Smooth muscle cell (in vitro differentiated cells): ENCODE data around the gene SHISA2. TPM values are rescaled to one million over a fixed set of nuclear protein-coding genes. Genes with fewer than 3 reads are reported as not detected.
"Not testable (repeated sequence)": the region's sequence is repeated elsewhere in the genome, so short reads cannot be mapped to it uniquely, and the experiment has no call there.

Source experiments
- DNase-seq: peaks from one replicate; lab custom pipeline; 2025; ENCODE audit not compliant: unreplicated experiment; lab: John Stamatoyannopoulos, UW
- H2AFZ ChIP-seq: fragments of 200-600 bp; sonication (generic); 2 replicates; pipeline ENCODE4 v1.6.0; 2016; ENCODE audit warnings: antibody characterized with exemption, low read depth, mild to moderate bottlenecking
- H3F3A ChIP-seq: fragments of 200-600 bp; sonication (generic); 2 replicates; pipeline ENCODE4 v1.6.0; 2017; ENCODE audit warnings: antibody characterized with exemption, low read depth
- H3K27ac ChIP-seq: fragments of 200-600 bp; sonication (generic); 2 replicates; pipeline ENCODE4 v1.5.1; 2016; ENCODE audit warnings: low read depth, mild to moderate bottlenecking
- H3K27me3 ChIP-seq: fragments of 200-600 bp; sonication (generic); 2 replicates; pipeline ENCODE4 v1.6.1; 2016; ENCODE audit warnings: low read depth, mild to moderate bottlenecking
- H3K36me3 ChIP-seq: fragments of 200-600 bp; sonication (generic); 2 replicates; pipeline ENCODE4 v1.5.1; 2016; ENCODE audit warnings: low read depth
- H3K4me1 ChIP-seq: fragments of 200-600 bp; sonication (generic); 2 replicates; pipeline ENCODE4 v1.5.1; 2016; ENCODE audit warnings: low read depth
- H3K4me2 ChIP-seq: fragments of 200-600 bp; sonication (generic); 2 replicates; pipeline ENCODE4 v1.6.0; 2016; ENCODE audit warnings: mild to moderate bottlenecking
- H3K4me3 ChIP-seq: fragments of 200-600 bp; sonication (generic); 2 replicates; pipeline ENCODE4 v1.5.1; 2016; ENCODE audit warnings: mild to moderate bottlenecking
- H3K79me2 ChIP-seq: fragments of 200-600 bp; sonication (generic); 2 replicates; pipeline ENCODE4 v1.6.0; 2016; ENCODE audit warnings: low read depth, mild to moderate bottlenecking
- H3K9ac ChIP-seq: fragments of 200-600 bp; sonication (generic); 2 replicates; pipeline ENCODE4 v1.6.0; 2016; ENCODE audit warnings: low read depth
- H3K9me3 ChIP-seq: fragments of 200-600 bp; sonication (generic); replicated peaks from 2 replicates; pipeline ENCODE4 v1.5.1; 2016; ENCODE audit warnings: low read depth
- H4K20me1 ChIP-seq: fragments of 200-600 bp; sonication (generic); 2 replicates; pipeline ENCODE4 v1.6.0; 2016; ENCODE audit warnings: low read depth
- WGBS: methylation state at CpG from one replicate; pipeline ENCODE4 v1.1.7; 2016; ENCODE audit warnings: low lambda C conversion rate; 5-methylcytosine and 5-hydroxymethylcytosine counted together
- polyA plus RNA-seq: library from polyadenylated mRNA; unstranded; fragments of >200 nt; fragmentation: Nextera tagmentation; extraction: Ambion mirVana; gene quantifications from 2 replicates; pipeline ENCODE4 v1.2.1, GENCODE V29; 2016
- total RNA-seq: library from RNA; depleted of rRNA; stranded (reverse); fragments of >200 nt; gene quantifications from 2 replicates; pipeline ENCODE4 v1.2.3, GENCODE V29; 2014
- TF ChIP-seq, protein P1 (sequence below): fragments of 200-600 bp; sonication (generic); IDR thresholded peaks from 2 replicates; pipeline ENCODE4 v1.5.1; 2017; ENCODE audit warnings: borderline replicate concordance, mild to moderate bottlenecking, antibody characterized with exemption; ENCODE audit not compliant: insufficient read depth, poor library complexity, severe bottlenecking

Gene SHISA2
- total and polyA plus RNA-seq, 2 experiments from 2014 or later: 0.14 to 0.81 TPM

DNA sequence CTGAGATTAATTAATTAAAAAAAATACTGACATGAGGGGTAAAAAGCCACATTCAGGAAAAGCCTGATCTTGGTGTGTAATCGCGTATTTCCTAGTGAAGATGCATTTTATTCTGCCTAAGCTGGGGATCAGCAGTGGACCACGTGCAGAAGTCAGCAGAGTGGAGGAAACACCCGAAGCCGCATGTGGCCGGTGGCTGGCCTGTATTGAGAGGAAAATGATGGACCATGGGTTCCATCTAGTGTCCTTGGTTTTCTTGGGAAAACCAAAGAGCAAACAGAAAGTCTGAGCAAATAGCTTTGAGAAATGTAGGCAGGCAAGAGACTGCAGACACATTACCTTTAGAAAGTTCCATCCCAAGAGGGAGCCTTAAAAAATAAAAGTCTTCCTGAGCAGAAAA is 23.7 kb upstream of the SHISA2 start:
- Histone ChIP-seq H4K20me1 (no peaks in the 10 kb centered on the region), H3K79me2 (no peaks in the 10 kb centered on the region), H3K4me2 (no peak overlapping the region), H3K27me3 (peaks cover 8% of the 10 kb centered on the region), H3K9me3 (no peaks in the 10 kb centered on the region), H3K27ac (no peak overlapping the region), H2AFZ (no peak overlapping the region), H3K9ac (no peak overlapping the region), H3K4me1 (no peaks in the 10 kb centered on the region), H3K4me3 (no peak overlapping the region), H3K36me3 (no peaks in the 10 kb centered on the region), H3F3A (no peaks in the 10 kb centered on the region)
- DNase-seq: no peak
- TF ChIP-seq, protein P1, sequence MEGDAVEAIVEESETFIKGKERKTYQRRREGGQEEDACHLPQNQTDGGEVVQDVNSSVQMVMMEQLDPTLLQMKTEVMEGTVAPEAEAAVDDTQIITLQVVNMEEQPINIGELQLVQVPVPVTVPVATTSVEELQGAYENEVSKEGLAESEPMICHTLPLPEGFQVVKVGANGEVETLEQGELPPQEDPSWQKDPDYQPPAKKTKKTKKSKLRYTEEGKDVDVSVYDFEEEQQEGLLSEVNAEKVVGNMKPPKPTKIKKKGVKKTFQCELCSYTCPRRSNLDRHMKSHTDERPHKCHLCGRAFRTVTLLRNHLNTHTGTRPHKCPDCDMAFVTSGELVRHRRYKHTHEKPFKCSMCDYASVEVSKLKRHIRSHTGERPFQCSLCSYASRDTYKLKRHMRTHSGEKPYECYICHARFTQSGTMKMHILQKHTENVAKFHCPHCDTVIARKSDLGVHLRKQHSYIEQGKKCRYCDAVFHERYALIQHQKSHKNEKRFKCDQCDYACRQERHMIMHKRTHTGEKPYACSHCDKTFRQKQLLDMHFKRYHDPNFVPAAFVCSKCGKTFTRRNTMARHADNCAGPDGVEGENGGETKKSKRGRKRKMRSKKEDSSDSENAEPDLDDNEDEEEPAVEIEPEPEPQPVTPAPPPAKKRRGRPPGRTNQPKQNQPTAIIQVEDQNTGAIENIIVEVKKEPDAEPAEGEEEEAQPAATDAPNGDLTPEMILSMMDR: no peak
- WGBS: 82% methylated on average over 6 of the region's 6 CpGs

DNA sequence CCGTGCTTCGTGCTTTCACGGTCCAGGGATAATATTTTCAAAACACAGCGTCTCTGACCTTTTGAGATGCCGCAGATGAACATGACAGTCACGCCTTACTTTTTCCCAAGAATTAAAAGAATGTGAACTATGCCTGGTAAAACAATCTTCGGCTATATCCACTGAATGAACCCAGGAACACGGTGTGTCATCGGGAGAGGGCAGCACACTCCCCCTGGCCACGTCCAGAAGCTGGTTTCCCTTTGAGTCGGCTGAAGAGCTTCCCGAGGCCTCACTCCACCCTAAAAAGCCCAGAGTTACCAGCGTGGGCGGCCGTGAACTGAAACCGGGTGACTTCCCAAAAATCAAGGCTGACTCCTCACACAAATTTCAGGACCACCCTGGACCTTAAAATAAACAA is 22.9 kb upstream of the SHISA2 start:
- WGBS: 53% methylated on average over 15 of the region's 16 CpGs
- H3K4me2 ChIP-seq: no peak overlapping the region
- DNase-seq: no peak

DNA sequence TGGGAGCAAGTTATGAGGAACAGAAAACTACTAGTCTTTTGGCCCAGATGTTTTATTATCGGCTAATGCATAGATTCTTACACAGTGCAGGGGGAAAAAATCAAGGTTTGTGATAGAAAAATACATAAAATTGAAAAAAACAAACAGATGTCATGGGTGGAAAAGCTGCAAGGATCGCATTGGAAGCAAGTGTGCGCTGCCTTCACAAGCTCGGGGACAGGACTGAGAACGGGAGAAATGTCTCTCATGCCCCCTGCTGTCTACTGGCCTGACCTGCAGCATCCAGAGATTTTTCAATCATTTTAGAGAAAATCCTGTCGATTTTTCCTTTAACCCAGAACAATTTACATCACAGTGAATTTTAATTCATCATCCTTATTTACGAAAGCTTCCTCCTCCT is 20.5 kb upstream of the SHISA2 start:
- H3K27me3 ChIP-seq, DNase-seq, H3K4me1 ChIP-seq, H3K27ac ChIP-seq, H2AFZ ChIP-seq, H3K9ac ChIP-seq, H3K4me2 ChIP-seq, H3K79me2 ChIP-seq, H3K9me3 ChIP-seq, H4K20me1 ChIP-seq, H3K4me3 ChIP-seq, H3F3A ChIP-seq, H3K36me3 ChIP-seq: not testable (repeated sequence)
- 23% methylated on average over 4 of the region's 7 CpGs for WGBS

More for the DNA sequence above, 22.9 kb upstream of the SHISA2 start:
- Histone ChIP-seq H3K27ac (no peak overlapping the region), H3K79me2 (no peaks in the 10 kb centered on the region), H3F3A (no peaks in the 10 kb centered on the region), H3K4me3 (no peak overlapping the region), H4K20me1 (no peaks in the 10 kb centered on the region), H3K9ac (no peak overlapping the region), H3K9me3 (no peaks in the 10 kb centered on the region), H3K36me3 (no peaks in the 10 kb centered on the region), H3K4me1 (no peaks in the 10 kb centered on the region), H2AFZ (no peak overlapping the region), H3K27me3 (peaks cover 3% of the 10 kb centered on the region)
- TF ChIP-seq, protein P1: no peak

DNA sequence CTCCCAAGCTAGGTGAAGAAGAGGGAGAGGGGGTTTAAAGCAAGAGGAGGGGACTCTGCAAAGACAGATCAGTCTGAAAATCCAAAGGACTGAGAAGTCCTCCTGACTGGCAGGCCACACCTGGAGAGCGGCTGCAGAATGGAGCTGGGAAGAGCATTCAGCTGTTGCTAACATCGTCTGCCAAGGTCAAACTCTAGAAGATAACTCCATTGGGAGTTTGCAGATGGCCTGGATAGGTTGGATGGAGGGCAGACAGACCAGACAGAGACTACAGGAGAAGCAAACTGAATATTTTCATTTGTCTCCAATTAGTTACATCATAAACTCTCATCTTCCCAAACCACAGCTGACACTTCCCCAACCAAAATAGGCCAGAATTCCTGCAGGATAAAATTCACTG is 19.9 kb upstream of the SHISA2 start:
- Histone ChIP-seq H3F3A (no peaks in the 10 kb centered on the region), H3K9ac (no peak overlapping the region), H4K20me1 (no peaks in the 10 kb centered on the region), H3K9me3 (no peaks in the 10 kb centered on the region), H3K36me3 (no peaks in the 10 kb centered on the region), H3K4me1 (no peaks in the 10 kb centered on the region), H3K27me3 (peaks cover 3% of the 10 kb centered on the region), H3K27ac (no peak overlapping the region), H3K4me2 (no peak overlapping the region), H3K4me3 (no peak overlapping the region), H2AFZ (no peak overlapping the region), H3K79me2 (no peaks in the 10 kb centered on the region)
- TF ChIP-seq, protein P1: no peak
- 78% methylated on average over 2 of the region's 2 CpGs for WGBS
- DNase-seq: no peak

DNA sequence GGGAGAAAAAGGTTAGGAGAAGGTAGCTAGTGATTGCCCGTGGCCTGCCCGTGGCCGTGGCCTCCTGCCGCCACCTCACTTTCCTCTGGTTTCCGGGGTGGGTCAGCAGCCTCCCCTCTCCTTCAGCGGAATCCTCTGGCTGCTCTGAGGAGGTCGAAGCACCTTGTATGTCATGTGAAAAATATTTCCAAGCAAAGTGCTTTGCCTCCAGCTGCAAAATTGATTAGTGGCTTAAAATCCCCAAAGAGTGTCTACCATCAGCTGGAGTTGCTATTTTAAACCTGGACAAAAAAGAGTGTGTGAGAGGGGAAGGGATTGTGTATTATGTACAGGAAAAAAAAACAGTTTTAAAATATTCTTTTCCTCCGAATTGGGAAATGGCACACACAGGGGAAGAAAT is 17.8 kb upstream of the SHISA2 start:
- not testable (repeated sequence) for DNase-seq, H3K9ac ChIP-seq, H3K9me3 ChIP-seq, H3K36me3 ChIP-seq, H3F3A ChIP-seq, H3K4me3 ChIP-seq, H3K4me2 ChIP-seq, H2AFZ ChIP-seq, H3K79me2 ChIP-seq, H3K4me1 ChIP-seq, H4K20me1 ChIP-seq, H3K27ac ChIP-seq
- 89% methylated on average over 8 of the region's 8 CpGs for WGBS
- H3K27me3 ChIP-seq: peaks cover 12% of the 10 kb centered on the region

DNA sequence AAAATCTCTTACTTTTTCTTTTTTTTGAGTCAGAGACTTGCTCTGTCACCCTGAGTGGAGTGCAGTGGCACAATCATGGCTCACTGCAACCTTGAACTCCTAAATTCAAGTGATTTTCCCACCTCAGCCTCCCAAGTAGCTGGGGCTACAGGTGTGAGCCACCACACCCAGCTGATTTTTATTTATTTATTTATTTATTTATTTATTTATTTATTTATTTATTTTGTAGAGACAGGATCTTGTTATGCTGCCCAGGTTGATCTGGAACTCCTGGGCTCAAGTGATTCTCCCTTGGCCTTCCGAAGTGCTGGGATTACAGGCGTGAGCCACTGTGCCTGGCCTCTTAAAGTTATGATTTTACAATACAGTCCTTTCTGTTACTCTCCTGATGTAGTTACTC is 16.6 kb upstream of the SHISA2 start:
- H3K9ac ChIP-seq, H3F3A ChIP-seq, H3K79me2 ChIP-seq, H2AFZ ChIP-seq, H3K27ac ChIP-seq, H3K4me1 ChIP-seq, H3K4me3 ChIP-seq, H3K36me3 ChIP-seq, H3K4me2 ChIP-seq, H3K9me3 ChIP-seq, H3K27me3 ChIP-seq, DNase-seq, H4K20me1 ChIP-seq: not testable (repeated sequence)
- 95% methylated on average over 2 of the region's 2 CpGs for WGBS
